HCT116 (cell line): ENCODE measurements around the gene KCNA3.

ENCODE experiments used
- CTCF ChIP-seq, 3 experiments: fragments of 200-600 bp in 1 of 3; sonication (generic) in 1 of 3; IDR thresholded peaks in 2 of 3; conservative IDR thresholded peaks in 1 of 3; 2 replicates each; pipeline ENCODE4 v1.5.1; 2012 to 2017; ENCODE audit warnings: low read depth in 2 of 3, low read length in 2 of 3, antibody characterized with exemption in 1 of 3, borderline replicate concordance in 1 of 3, control low read depth in 1 of 3, mild to moderate bottlenecking in 1 of 3, mixed read lengths in 1 of 3, mixed run types in 1 of 3, moderate library complexity in 1 of 3; ENCODE audit not compliant: insufficient read depth in 1 of 3
- TF ChIP-seq, protein P1 (sequence below): IDR thresholded peaks from 2 replicates; pipeline ENCODE4 v1.6.1; 2012
- TF ChIP-seq, protein P2 (sequence below): IDR thresholded peaks from 2 replicates; pipeline ENCODE4 v1.6.1; 2011; ENCODE audit warnings: mild to moderate bottlenecking, low read length, moderate library complexity; ENCODE audit not compliant: insufficient replicate concordance; ENCODE audit errors: extremely low read depth

DNA sequence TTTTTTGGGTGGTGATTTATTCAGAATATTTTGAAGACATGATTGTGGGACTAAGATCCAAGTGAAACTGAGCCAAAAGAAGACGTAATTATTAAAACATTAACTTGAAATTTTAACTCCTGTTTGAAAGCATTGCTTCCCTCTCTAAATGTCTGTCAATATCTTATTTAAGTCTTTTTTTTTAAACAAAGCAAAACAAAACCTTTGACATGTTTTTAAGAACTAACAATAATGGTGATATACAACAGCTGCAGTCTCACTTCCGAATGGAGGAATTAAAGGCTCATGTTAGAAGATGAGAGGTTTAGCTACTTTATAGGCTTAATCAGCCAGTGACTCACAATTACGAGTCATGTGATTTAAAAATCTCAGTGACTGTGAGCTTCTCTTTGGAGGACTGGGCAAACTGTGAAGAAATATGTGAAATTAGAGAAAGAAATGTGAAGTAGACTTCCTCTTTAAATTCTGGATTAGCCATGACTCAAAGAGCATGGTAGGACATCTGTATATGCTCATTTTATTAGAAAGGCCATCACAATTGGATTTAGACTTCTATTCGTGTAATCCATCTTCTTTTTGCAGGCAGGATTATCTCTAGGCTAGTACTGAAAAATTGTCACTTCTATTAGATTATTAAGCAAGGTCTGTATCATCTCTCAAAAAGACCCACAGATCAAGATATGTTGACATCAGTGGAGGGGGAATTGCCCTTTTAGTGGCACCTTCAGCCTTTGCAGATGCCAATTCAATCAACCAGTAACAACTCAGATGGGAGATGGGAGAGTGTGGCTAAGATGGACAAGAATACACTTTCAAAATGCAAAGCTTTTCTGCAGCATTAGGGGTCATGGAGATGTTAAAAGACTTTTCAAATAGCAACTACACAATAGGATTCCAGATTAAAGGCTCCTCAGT is 28.7 kb downstream of the KCNA3 start:
- TF ChIP-seq, protein P1, sequence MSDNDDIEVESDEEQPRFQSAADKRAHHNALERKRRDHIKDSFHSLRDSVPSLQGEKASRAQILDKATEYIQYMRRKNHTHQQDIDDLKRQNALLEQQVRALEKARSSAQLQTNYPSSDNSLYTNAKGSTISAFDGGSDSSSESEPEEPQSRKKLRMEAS = no peak
- no peak for TF ChIP-seq CTCF (IDR thresholded peaks at IDR 0.05 in 2 of 3, conservative IDR thresholded peaks at IDR 0.05 in 1 of 3; ENCODE audit: borderline replicate concordance in 1 of 3, insufficient read depth in 1 of 3, low read depth in 2 of 3, low read length in 2 of 3)
- TF ChIP-seq, protein P2, sequence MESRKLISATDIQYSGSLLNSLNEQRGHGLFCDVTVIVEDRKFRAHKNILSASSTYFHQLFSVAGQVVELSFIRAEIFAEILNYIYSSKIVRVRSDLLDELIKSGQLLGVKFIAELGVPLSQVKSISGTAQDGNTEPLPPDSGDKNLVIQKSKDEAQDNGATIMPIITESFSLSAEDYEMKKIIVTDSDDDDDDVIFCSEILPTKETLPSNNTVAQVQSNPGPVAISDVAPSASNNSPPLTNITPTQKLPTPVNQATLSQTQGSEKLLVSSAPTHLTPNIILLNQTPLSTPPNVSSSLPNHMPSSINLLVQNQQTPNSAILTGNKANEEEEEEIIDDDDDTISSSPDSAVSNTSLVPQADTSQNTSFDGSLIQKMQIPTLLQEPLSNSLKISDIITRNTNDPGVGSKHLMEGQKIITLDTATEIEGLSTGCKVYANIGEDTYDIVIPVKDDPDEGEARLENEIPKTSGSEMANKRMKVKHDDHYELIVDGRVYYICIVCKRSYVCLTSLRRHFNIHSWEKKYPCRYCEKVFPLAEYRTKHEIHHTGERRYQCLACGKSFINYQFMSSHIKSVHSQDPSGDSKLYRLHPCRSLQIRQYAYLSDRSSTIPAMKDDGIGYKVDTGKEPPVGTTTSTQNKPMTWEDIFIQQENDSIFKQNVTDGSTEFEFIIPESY = no peak
